Glutamatergic neuron (in vitro differentiated cells): ENCODE measurements around the gene PAPPA. TPM values are rescaled to one million over a fixed set of nuclear protein-coding genes. Genes with fewer than 3 reads are reported as not detected.

ENCODE experiments used
- DNase-seq: peaks from one replicate; pipeline ENCODE4 v3.0.0; 2022
- H3K27ac Mint-ChIP-seq: one replicate; pipeline ENCODE4 v1.8.0; 2020; ENCODE audit warnings: mild to moderate bottlenecking, mixed read lengths, inconsistent platforms; ENCODE audit not compliant: unreplicated experiment
- H3K27me3 Mint-ChIP-seq: one replicate; pipeline ENCODE4 v1.8.0; 2020; ENCODE audit warnings: mild to moderate bottlenecking, moderate library complexity, mixed read lengths, inconsistent platforms; ENCODE audit not compliant: unreplicated experiment
- H3K36me3 Mint-ChIP-seq: one replicate; pipeline ENCODE4 v1.8.0; 2020; ENCODE audit warnings: mild to moderate bottlenecking, mixed read lengths, inconsistent platforms; ENCODE audit not compliant: unreplicated experiment
- H3K4me1 Mint-ChIP-seq: one replicate; pipeline ENCODE4 v1.8.0; 2020; ENCODE audit warnings: mild to moderate bottlenecking, low read depth, mixed read lengths, inconsistent platforms; ENCODE audit not compliant: unreplicated experiment
- H3K4me3 Mint-ChIP-seq: one replicate; pipeline ENCODE4 v1.8.0; 2020; ENCODE audit warnings: mild to moderate bottlenecking, mixed read lengths, inconsistent platforms; ENCODE audit not compliant: unreplicated experiment
- H3K9me3 Mint-ChIP-seq: one replicate; pipeline ENCODE4 v1.8.0; 2020; ENCODE audit warnings: mild to moderate bottlenecking, moderate library complexity, mixed read lengths, inconsistent platforms; ENCODE audit not compliant: unreplicated experiment
- CTCF ChIP-seq: fragments of 200-600 bp; sonication (generic); IDR thresholded peaks from one replicate; pipeline ENCODE4 v1.5.0; 2021; ENCODE audit not compliant: partially characterized antibody, unreplicated experiment
- total RNA-seq: library from RNA; stranded (reverse); fragmentation: NEBNext Ultra II Directional; extraction: Animal tissue kit (Norgen Biotek cat#: 25700); gene quantifications from one replicate; pipeline ENCODE4 v1.2.1, GENCODE V29; 2021; ENCODE audit not compliant: unreplicated experiment

The PAPPA gene
- total RNA-seq, 1 donor from 2014 or later: 10.5 TPM

GRCh38 chr9:116344416-116344815 is 190.8 kb downstream of the PAPPA start:
- Mint-ChIP-seq H3K27ac (no peak overlapping the region), H3K36me3 (peaks cover 11% of the 10 kb centered on the region)

GRCh38 chr9:116345393-116345792 is 191.8 kb downstream of the PAPPA start:
- Mint-ChIP-seq H3K27ac (no peak overlapping the region), H3K36me3 (peaks cover 11% of the 10 kb centered on the region), H3K9me3 (peaks cover 2% of the 10 kb centered on the region), H3K4me1 (peaks cover 4% of the 10 kb centered on the region), H3K27me3 (peaks cover 1% of the 10 kb centered on the region), H3K4me3 (no peak overlapping the region)
- TF ChIP-seq CTCF: no peak
- no peak for DNase-seq

More at GRCh38 chr9:116344416-116344815, 190.8 kb downstream of the PAPPA start:
- no peak for TF ChIP-seq CTCF
- Mint-ChIP-seq H3K27me3 (peaks cover 4% of the 10 kb centered on the region), H3K9me3 (peaks cover 2% of the 10 kb centered on the region), H3K4me3 (no peak overlapping the region), H3K4me1 (peaks cover 4% of the 10 kb centered on the region)
- DNase-seq: no peak

GRCh38 chr9:116345817-116346216 is 192.2 kb downstream of the PAPPA start:
- Mint-ChIP-seq H3K4me1 (peaks cover 4% of the 10 kb centered on the region), H3K4me3 (no peak overlapping the region), H3K36me3 (peaks cover 11% of the 10 kb centered on the region), H3K9me3 (peaks cover 2% of the 10 kb centered on the region), H3K27me3 (no peaks in the 10 kb centered on the region), H3K27ac (no peak overlapping the region)
- no peak for TF ChIP-seq CTCF
- DNase-seq: no peak

GRCh38 chr9:116349684-116350083 is 196.1 kb downstream of the PAPPA start:
- H3K27me3 Mint-ChIP-seq: peaks cover 2% of the 10 kb centered on the region
- no peak for TF ChIP-seq CTCF
- H3K9me3 Mint-ChIP-seq: peaks cover 2% of the 10 kb centered on the region
- DNase-seq: no peak
- H3K27ac Mint-ChIP-seq: no peak overlapping the region
- peaks cover 8% of the 10 kb centered on the region for H3K36me3 Mint-ChIP-seq
- H3K4me1 Mint-ChIP-seq: no peaks in the 10 kb centered on the region
- no peak overlapping the region for H3K4me3 Mint-ChIP-seq

- Mint-ChIP-seq H3K9me3 (peaks cover 2% of the 10 kb centered on the region), H3K4me3 (no peak overlapping the region), H3K36me3 (peaks cover 8% of the 10 kb centered on the region), H3K4me1 (no peaks in the 10 kb centered on the region), H3K27me3 (peaks cover 2% of the 10 kb centered on the region), H3K27ac (no peak overlapping the region)
- TF ChIP-seq CTCF: no peak
- DNase-seq: no peak
Observed at GRCh38 chr9:116350213-116350612, 196.6 kb downstream of the PAPPA start.
